K562 (cell line): ENCODE results near the gene ZNF177. TPM values are rescaled to one million over a fixed set of nuclear protein-coding genes. Genes with fewer than 3 reads are reported as not detected.

Experiments
- ATAC-seq: fragments of 200-7000 bp; cut with Tn5 transposase; 3 replicates; pipeline ENCODE4 v1.9.1; 2020; ENCODE audit warnings: moderate library complexity
- BruUV-seq: library from RNA; stranded (reverse); fragments of 400-500 nt; replicated peaks from 2 replicates; lab custom pipeline; 2021; lab: Mats Ljungman, UMichigan
- CTCF ChIA-PET: fragments of 300-600 bp; formaldehyde crosslinking; extraction: SDS; loops from one replicate; lab custom pipeline; 2021; ENCODE audit warnings: low intra/inter-chr PET ratio; lab: Yijun Ruan, JAX
- POLR2A ChIA-PET: fragments of 300-600, 350-650 bp; sonication (Branson Sonifier 250); formaldehyde crosslinking; extraction: SDS; loops from one replicate; lab custom pipeline; 2021; ENCODE audit warnings: antibody characterized with exemption, inconsistent platforms; lab: Yijun Ruan, JAX
- DNase-seq, 4 experiments: peaks; one replicate each; pipeline versions ENCODE4 v3.0.0 to v3.0.0-alpha.2; 2011 to 2018; ENCODE audit warnings: low spot score in 3 of 4, mixed read lengths in 3 of 4; ENCODE audit errors: extremely low read depth in 1 of 4
- FAIRE-seq: peaks from 2 replicates; lab custom pipeline; 2011; peaks lifted over from hg19 to GRCh38; lab: Jason Lieb, UNC
- H2AFZ ChIP-seq: 2 replicates; pipeline ENCODE4 v1.6.0; 2011; ENCODE audit warnings: low read depth, low read length, control low read depth, inconsistent platforms
- H3K27ac ChIP-seq: fragments of 200-600 bp; 3 replicates; pipeline ENCODE4 v1.8.0; 2011; ENCODE audit warnings: low read depth, mild to moderate bottlenecking, control low read depth, inconsistent platforms, low read length, moderate library complexity, mixed read lengths; ENCODE audit errors: extremely low read depth
- H3K27me3 ChIP-seq, 2 experiments: fragments of 300-600 bp in 1 of 2; 2 replicates in 1 of 2; 3 replicates in 1 of 2; pipeline versions ENCODE4 v1.6.0 to v1.8.0; 2011; ENCODE audit warnings: inconsistent platforms in 2 of 2, low read length in 2 of 2, mild to moderate bottlenecking in 1 of 2, mixed read lengths in 1 of 2, moderate library complexity in 1 of 2; ENCODE audit not compliant: control insufficient read depth in 2 of 2, insufficient read depth in 2 of 2
- H3K36me3 ChIP-seq: fragments of 300-600 bp; 3 replicates; pipeline ENCODE4 v1.8.0; 2011; ENCODE audit warnings: mild to moderate bottlenecking, low read length, inconsistent platforms; ENCODE audit not compliant: control insufficient read depth, insufficient read depth
- H3K4me1 ChIP-seq, 2 experiments: fragments of 200-600 bp in 1 of 2; replicated peaks in 1 of 2; 2 replicates in 1 of 2; 3 replicates in 1 of 2; pipeline versions ENCODE4 v1.5.1 to v1.8.0; 2011; ENCODE audit warnings: inconsistent platforms in 2 of 2, low read length in 2 of 2, mild to moderate bottlenecking in 1 of 2, mixed read lengths in 1 of 2, moderate library complexity in 1 of 2; ENCODE audit not compliant: control insufficient read depth in 2 of 2, insufficient read depth in 2 of 2
- H3K4me2 ChIP-seq: 2 replicates; pipeline ENCODE4 v1.6.1; 2011; ENCODE audit warnings: low read length, control low read depth, inconsistent platforms, mixed read lengths; ENCODE audit not compliant: insufficient read depth
- H3K4me3 ChIP-seq: fragments of 200-600 bp; sonication (generic), shearing (Covaris generic); 2 replicates; pipeline ENCODE4 v1.5.1; 2016; ENCODE audit warnings: control low read depth, inconsistent platforms
- H3K79me2 ChIP-seq: fragments of 200-600 bp; 3 replicates; pipeline ENCODE4 v1.8.0; 2011; ENCODE audit warnings: low read length, inconsistent platforms; ENCODE audit not compliant: control insufficient read depth, insufficient read depth
- H3K9ac ChIP-seq, 2 experiments: 2 replicates each; pipeline versions ENCODE4 v1.6.0 to v1.6.1; 2011; ENCODE audit warnings: low read depth in 2 of 2, low read length in 2 of 2, control low read depth in 1 of 2, inconsistent platforms in 1 of 2, mild to moderate bottlenecking in 1 of 2, mixed read lengths in 1 of 2; ENCODE audit not compliant: insufficient read depth in 1 of 2
- H3K9me1 ChIP-seq: one replicate; pipeline ENCODE4 v1.6.0; 2011; ENCODE audit warnings: inconsistent platforms, mild to moderate bottlenecking, low read length, moderate library complexity; ENCODE audit not compliant: control insufficient read depth, insufficient read depth
- H3K9me3 ChIP-seq: replicated peaks from 2 replicates; pipeline ENCODE4 v1.5.1; 2011; ENCODE audit warnings: low read depth, low read length, inconsistent platforms; ENCODE audit not compliant: control insufficient read depth, insufficient read depth
- H4K20me1 ChIP-seq: replicated peaks from 2 replicates; pipeline ENCODE4 v1.6.1; 2011; ENCODE audit warnings: low read length, inconsistent platforms, mixed read lengths; ENCODE audit not compliant: control insufficient read depth, insufficient read depth
- FOXK2 ChIP-seq, 2 experiments: fragments of 450-650 bp; IDR thresholded peaks in 1 of 2; conservative IDR thresholded peaks in 1 of 2; 2 replicates each; pipeline ENCODE4 v1.6.1; 2016; ENCODE audit warnings: low read depth in 2 of 2, mild to moderate bottlenecking in 1 of 2
- GABPB1 ChIP-seq: sonication (generic); formaldehyde crosslinking; IDR thresholded peaks from 2 replicates; pipeline ENCODE4 v1.8.0; 2022; ENCODE audit warnings: mild to moderate bottlenecking, missing genetic modification reagents
- HDAC3 ChIP-seq: fragments of 450-650 bp; IDR thresholded peaks from 2 replicates; pipeline ENCODE4 v1.6.1; 2018; ENCODE audit warnings: borderline replicate concordance, mild to moderate bottlenecking, moderate library complexity; ENCODE audit not compliant: partially characterized antibody
- NR2C2 ChIP-seq, 2 experiments: fragments of 200-800 bp in 1 of 2; sonication (Bioruptor generic) in 1 of 2; sonication (generic) in 1 of 2; formaldehyde crosslinking in 1 of 2; IDR thresholded peaks; 2 replicates each; pipeline versions ENCODE4 v1.6.1 to v1.8.0; 2016 to 2022; ENCODE audit warnings: mild to moderate bottlenecking in 1 of 2, missing compliant biosample characterization in 1 of 2, missing genetic modification characterization in 1 of 2, missing genetic modification reagents in 1 of 2
- PHF8 ChIP-seq: fragments of 200-600 bp; sonication (generic); IDR thresholded peaks from 2 replicates; pipeline ENCODE4 v1.6.1; 2012; ENCODE audit warnings: mixed run types, mild to moderate bottlenecking, inconsistent platforms, low read length, moderate library complexity, borderline replicate concordance
- POLR2AphosphoS5 ChIP-seq: IDR thresholded peaks from 2 replicates; pipeline ENCODE4 v1.6.1; 2011; ENCODE audit warnings: mild to moderate bottlenecking, low read depth, low read length, moderate library complexity; ENCODE audit not compliant: control insufficient read depth, insufficient read depth
- POLR2G ChIP-seq: fragments of 200-400 bp; formaldehyde crosslinking; IDR thresholded peaks from 2 replicates; pipeline ENCODE4 v1.6.1; 2017; ENCODE audit warnings: low read depth, mild to moderate bottlenecking, antibody characterized with exemption, low read length, moderate library complexity
- SP1 ChIP-seq: sonication (generic); formaldehyde crosslinking; IDR thresholded peaks from 2 replicates; pipeline ENCODE4 v1.8.1; 2022; ENCODE audit warnings: mild to moderate bottlenecking, missing genetic modification reagents
- TCF7L2 ChIP-seq: fragments of 150-350 bp; IDR thresholded peaks from 2 replicates; pipeline ENCODE4 v1.6.1; 2016; ENCODE audit warnings: low read depth, mild to moderate bottlenecking, low read length, moderate library complexity
- TOE1 ChIP-seq, 2 experiments: fragments of 450-650 bp in 1 of 2; sonication (generic) in 1 of 2; formaldehyde crosslinking in 1 of 2; IDR thresholded peaks; 2 replicates each; pipeline versions ENCODE4 v1.7.1 to v1.8.0; 2016 to 2022; ENCODE audit warnings: borderline replicate concordance in 2 of 2, mild to moderate bottlenecking in 2 of 2, antibody characterized with exemption in 1 of 2, inconsistent platforms in 1 of 2, low read depth in 1 of 2, missing genetic modification reagents in 1 of 2, moderate library complexity in 1 of 2
- WGBS: fragments of 100-300 bp; shearing (Covaris generic); methylation state at CpG from one replicate; pipeline ENCODE4 v1.1.6; 2016; ENCODE audit warnings: low coverage, mixed read lengths; ENCODE audit not compliant: insufficient coverage; ENCODE audit errors: missing lambda C conversion rate; 5-methylcytosine and 5-hydroxymethylcytosine counted together
- in situ Hi-C: fragments of 300-500 bp; cut with MboI; formaldehyde crosslinking; loops from 4 replicates; pipeline ENCODE4 v1.15.0; 2018; ENCODE audit warnings: inconsistent platforms, mixed read lengths
- intact Hi-C: fragments of 100-400 bp; cut with micrococcal nuclease; formaldehyde crosslinking; loops from 2 replicates; pipeline ENCODE4 v1.14.2; 2022
- polyA plus RNA-seq, 8 experiments: library from polyadenylated mRNA; depleted of rRNA in 4 of 8; stranded (reverse) in 5 of 8; unstranded in 3 of 8; fragments of >200 nt; fragmentation: Nextera tagmentation in 2 of 8; fragmentation: Illumina TruSeq in 1 of 8; extraction: Ambion mirVana in 2 of 8; extraction: Trizol in 1 of 8; gene quantifications; 2 replicates each; pipeline versions ENCODE4 v1.2.1 to v1.2.3, GENCODE V29; 2011 to 2014; ENCODE audit warnings: inconsistent platforms in 1 of 8, missing spikeins in 1 of 8
- total RNA-seq, 7 experiments: library from RNA; depleted of rRNA in 6 of 7; stranded (reverse); fragments of >200 nt in 6 of 7; fragmentation: Illumina TruSeq in 2 of 7; extraction: Trizol in 2 of 7; gene quantifications; 2 replicates each; pipeline versions ENCODE4 v1.2.1 to v1.2.3, GENCODE V29; 2011 to 2021; ENCODE audit warnings: low replicate concordance in 1 of 7
- TF ChIP-seq, protein P1 (sequence below): IDR thresholded peaks from 2 replicates; pipeline ENCODE4 v1.6.1; 2011; ENCODE audit warnings: borderline replicate concordance, low read depth, mild to moderate bottlenecking, moderate library complexity, low read length; ENCODE audit not compliant: insufficient read depth, poor library complexity, severe bottlenecking
- TF ChIP-seq, protein P2 (sequence below): fragments of 450-650 bp; IDR thresholded peaks from 2 replicates; pipeline ENCODE4 v1.6.1; 2016; ENCODE audit warnings: antibody characterized with exemption
- TF ChIP-seq, protein P3 (sequence below): fragments of 450-650 bp; IDR thresholded peaks from 2 replicates; pipeline ENCODE4 v1.6.1; 2016; ENCODE audit warnings: borderline replicate concordance

Gene ZNF177
- total and polyA plus RNA-seq, 9 of the 15 experiments (the other 6 are each of a cell fraction or from before 2014, with no cell fraction given): 0.25 to 1.8 (median 1.1) TPM

GRCh38 chr19:9323919-9324583, 38.8 kb upstream of the ZNF177 start, which contains the start of gene ZNF559:
Gene ZNF559 (plus strand): TSS chr19:9324179. CDS start chr19:9338550, 14,371 bp downstream.
- intact Hi-C loops: no loop called here
- TF ChIP-seq, protein P1, sequence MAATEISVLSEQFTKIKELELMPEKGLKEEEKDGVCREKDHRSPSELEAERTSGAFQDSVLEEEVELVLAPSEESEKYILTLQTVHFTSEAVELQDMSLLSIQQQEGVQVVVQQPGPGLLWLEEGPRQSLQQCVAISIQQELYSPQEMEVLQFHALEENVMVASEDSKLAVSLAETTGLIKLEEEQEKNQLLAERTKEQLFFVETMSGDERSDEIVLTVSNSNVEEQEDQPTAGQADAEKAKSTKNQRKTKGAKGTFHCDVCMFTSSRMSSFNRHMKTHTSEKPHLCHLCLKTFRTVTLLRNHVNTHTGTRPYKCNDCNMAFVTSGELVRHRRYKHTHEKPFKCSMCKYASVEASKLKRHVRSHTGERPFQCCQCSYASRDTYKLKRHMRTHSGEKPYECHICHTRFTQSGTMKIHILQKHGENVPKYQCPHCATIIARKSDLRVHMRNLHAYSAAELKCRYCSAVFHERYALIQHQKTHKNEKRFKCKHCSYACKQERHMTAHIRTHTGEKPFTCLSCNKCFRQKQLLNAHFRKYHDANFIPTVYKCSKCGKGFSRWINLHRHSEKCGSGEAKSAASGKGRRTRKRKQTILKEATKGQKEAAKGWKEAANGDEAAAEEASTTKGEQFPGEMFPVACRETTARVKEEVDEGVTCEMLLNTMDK: peak; percentile 6
- TF ChIP-seq NR2C2 (CRISPR knock-in tag; IDR thresholded peaks at IDR 0.05): no peak
- TF ChIP-seq NR2C2 (tag; IDR thresholded peaks at IDR 0.05): peak; percentile 83
- TF ChIP-seq, protein P2, sequence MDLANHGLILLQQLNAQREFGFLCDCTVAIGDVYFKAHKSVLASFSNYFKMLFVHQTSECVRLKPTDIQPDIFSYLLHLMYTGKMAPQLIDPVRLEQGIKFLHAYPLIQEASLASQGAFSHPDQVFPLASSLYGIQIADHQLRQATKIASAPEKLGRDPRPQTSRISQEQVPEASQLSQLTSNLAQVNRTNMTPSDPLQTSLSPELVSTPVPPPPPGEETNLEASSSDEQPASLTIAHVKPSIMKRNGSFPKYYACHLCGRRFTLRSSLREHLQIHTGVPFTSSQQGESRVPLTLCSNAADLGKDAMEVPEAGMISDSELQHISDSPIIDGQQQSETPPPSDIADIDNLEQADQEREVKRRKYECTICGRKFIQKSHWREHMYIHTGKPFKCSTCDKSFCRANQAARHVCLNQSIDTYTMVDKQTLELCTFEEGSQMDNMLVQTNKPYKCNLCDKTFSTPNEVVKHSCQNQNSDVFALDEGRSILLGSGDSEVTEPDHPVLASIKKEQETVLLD: peak; percentile 98
- TF ChIP-seq GABPB1 (CRISPR knock-in tag): peak; percentile 36; the same call in 1 of the 2 replicates
- peak; percentile 61; the same call in 1 of the 2 replicates for TF ChIP-seq PHF8
- TF ChIP-seq POLR2G: peak; percentile 86
- TF ChIP-seq POLR2AphosphoS5: no peak
- TF ChIP-seq SP1 (CRISPR knock-in tag): peak; percentile 57
- no peak for TF ChIP-seq TOE1 (IDR thresholded peaks at IDR 0.05; ENCODE audit: borderline replicate concordance)
- no peak for TF ChIP-seq TOE1 (CRISPR knock-in tag; IDR thresholded peaks at IDR 0.05; ENCODE audit: borderline replicate concordance, low read depth)
- TF ChIP-seq, protein P3, sequence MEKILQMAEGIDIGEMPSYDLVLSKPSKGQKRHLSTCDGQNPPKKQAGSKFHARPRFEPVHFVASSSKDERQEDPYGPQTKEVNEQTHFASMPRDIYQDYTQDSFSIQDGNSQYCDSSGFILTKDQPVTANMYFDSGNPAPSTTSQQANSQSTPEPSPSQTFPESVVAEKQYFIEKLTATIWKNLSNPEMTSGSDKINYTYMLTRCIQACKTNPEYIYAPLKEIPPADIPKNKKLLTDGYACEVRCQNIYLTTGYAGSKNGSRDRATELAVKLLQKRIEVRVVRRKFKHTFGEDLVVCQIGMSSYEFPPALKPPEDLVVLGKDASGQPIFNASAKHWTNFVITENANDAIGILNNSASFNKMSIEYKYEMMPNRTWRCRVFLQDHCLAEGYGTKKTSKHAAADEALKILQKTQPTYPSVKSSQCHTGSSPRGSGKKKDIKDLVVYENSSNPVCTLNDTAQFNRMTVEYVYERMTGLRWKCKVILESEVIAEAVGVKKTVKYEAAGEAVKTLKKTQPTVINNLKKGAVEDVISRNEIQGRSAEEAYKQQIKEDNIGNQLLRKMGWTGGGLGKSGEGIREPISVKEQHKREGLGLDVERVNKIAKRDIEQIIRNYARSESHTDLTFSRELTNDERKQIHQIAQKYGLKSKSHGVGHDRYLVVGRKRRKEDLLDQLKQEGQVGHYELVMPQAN: no peak
- 0 out of 2 replicates have a peak, but pooled peaks have one; percentile 31 for TF ChIP-seq TCF7L2
- TF ChIP-seq FOXK2 (conservative IDR thresholded peaks at IDR 0.05 in 1 of 2, IDR thresholded peaks at IDR 0.05 in 1 of 2; ENCODE audit: low read depth in 2 of 2): peak; percentile 85 to 93
- no peak for TF ChIP-seq HDAC3

More at GRCh38 chr19:9323919-9324583, 38.8 kb upstream of the ZNF177 start, which contains the start of gene ZNF559:
- H3K4me1 ChIP-seq: peaks cover 0 to 10% of the 10 kb centered on the region in 2 experiments; a peak in 2 of 5 replicates
- no peaks in the 10 kb centered on the region for H3K27me3 ChIP-seq
- H3K9me3 ChIP-seq: 0 out of 2 replicates have a peak, but pooled peaks cover 4% of the 10 kb centered on the region
- peak within 1 kb of the TSS; percentile 73 for H3K27ac ChIP-seq
- peak within 1 kb of the TSS; percentile 72 to 92 for H3K9ac ChIP-seq
- no TSS peak for BruUV-seq
- H4K20me1 ChIP-seq: no peaks in the 10 kb centered on the region
- 7% methylated on average over 46 of the region's 48 CpGs for WGBS
- H3K79me2 ChIP-seq: peaks cover 8% of the 10 kb centered on the region; the same call in 2 of the 3 replicates
- H3K36me3 ChIP-seq: no peaks in the 10 kb centered on the region
- ChIA-PET CTCF (interaction anchor here (0.5 to 0.7 kb wide), 2 partner anchors 12 to 986 kb away, joined by 3 read pairs; no protein-coding TSS in a partner anchor), POLR2A (interaction anchor here (0.5 to 1.7 kb wide), 4 partner anchors 15 to 111 kb away, joined by 3 to 6 read pairs (median 4); partner anchors contain the start of genes ZNF266 and ZNF699)
- peak within 1 kb of the TSS; percentile 88 for H2AFZ ChIP-seq
- in situ Hi-C loops: no loop called here
- H3K4me3 ChIP-seq: peak within 1 kb of the TSS; percentile 59
- ATAC-seq (peak; percentile 99), DNase-seq (peak; percentile 94 to 98 (median 96)), FAIRE-seq (peak; percentile 96)
- H3K9me1 ChIP-seq: no peaks in the 10 kb centered on the region
- H3K4me2 ChIP-seq: peak within 1 kb of the TSS; percentile 90
